GM19023 (cell line): ENCODE data around the gene ROCK1.

Source experiments
- ATAC-seq: cut with Tn5 transposase; IDR thresholded peaks from one replicate; pipeline ENCODE4 v1.9.1; 2021; ENCODE audit warnings: mild to moderate bottlenecking, moderate library complexity; ENCODE audit not compliant: unreplicated experiment

Gene ROCK1

GRCh38 chr18:21109936-21110712 lies 1.5 kb downstream of the ROCK1 start:
- no peak for ATAC-seq

- no peak for ATAC-seq
These were observed 5.7 kb downstream of the ROCK1 start for GRCh38 chr18:21105936-21106335.

- no peak for ATAC-seq
These were observed 10.4 kb downstream of the ROCK1 start for GRCh38 chr18:21101172-21101571.

GRCh38 chr18:21100678-21101077 lies 10.9 kb downstream of the ROCK1 start:
- no peak for ATAC-seq

GRCh38 chr18:21100146-21100545 lies 11.5 kb downstream of the ROCK1 start:
- ATAC-seq, result no peak

- ATAC-seq, result peak; percentile 79
These were observed 12.2 kb downstream of the ROCK1 start for GRCh38 chr18:21099442-21099841.

- no peak for ATAC-seq
These were observed 14.9 kb downstream of the ROCK1 start for GRCh38 chr18:21096760-21097159.

GRCh38 chr18:21093133-21093532 lies 18.5 kb downstream of the ROCK1 start:
- no peak for ATAC-seq

GRCh38 chr18:21090680-21091079 lies 20.9 kb downstream of the ROCK1 start:
- no peak for ATAC-seq

GRCh38 chr18:21085579-21086166 lies 25.9 kb downstream of the ROCK1 start:
- no peak for ATAC-seq

GRCh38 chr18:21084511-21085078 lies 27.0 kb downstream of the ROCK1 start:
- no peak for ATAC-seq

- no peak for ATAC-seq
These were observed 28.6 kb downstream of the ROCK1 start for GRCh38 chr18:21083017-21083416.

- ATAC-seq, result no peak
These were observed 30.2 kb downstream of the ROCK1 start for GRCh38 chr18:21081426-21081825.

- no peak for ATAC-seq
These were observed 31.0 kb downstream of the ROCK1 start for GRCh38 chr18:21080576-21080975.

GRCh38 chr18:21074336-21075323 lies 37.0 kb downstream of the ROCK1 start:
- ATAC-seq, result no peak

- no peak for ATAC-seq
These were observed 38.4 kb downstream of the ROCK1 start for GRCh38 chr18:21073180-21073579.

- no peak for ATAC-seq
These were observed 40.5 kb downstream of the ROCK1 start for GRCh38 chr18:21071071-21071470.

GRCh38 chr18:21069468-21069867 lies 42.1 kb downstream of the ROCK1 start:
- ATAC-seq, result no peak

GRCh38 chr18:21064347-21064746 lies 47.3 kb downstream of the ROCK1 start:
- ATAC-seq, result no peak

GRCh38 chr18:21063011-21063410 lies 48.6 kb downstream of the ROCK1 start:
- ATAC-seq, result no peak

- ATAC-seq, result no peak
These were observed 54.5 kb downstream of the ROCK1 start for GRCh38 chr18:21057112-21057511.
